A549 treated with dexamethasone at 1 μM for 4 hours (cell line): Measurements from ENCODE around the gene KCNK6. TPM values are rescaled to one million over a fixed set of nuclear protein-coding genes. Genes with fewer than 3 reads are reported as not detected.

Source experiments
- total RNA-seq: library from RNA; stranded (reverse); fragments of 200-300 nt; extraction: Qiagen RNA extraction; gene quantifications from 5 replicates; pipeline ENCODE4 v1.2.3, GENCODE V29; 2022

Gene KCNK6
- total RNA-seq, result 3.6 to 5.0 TPM (median 4.6 TPM) in 5 replicates

DNA sequence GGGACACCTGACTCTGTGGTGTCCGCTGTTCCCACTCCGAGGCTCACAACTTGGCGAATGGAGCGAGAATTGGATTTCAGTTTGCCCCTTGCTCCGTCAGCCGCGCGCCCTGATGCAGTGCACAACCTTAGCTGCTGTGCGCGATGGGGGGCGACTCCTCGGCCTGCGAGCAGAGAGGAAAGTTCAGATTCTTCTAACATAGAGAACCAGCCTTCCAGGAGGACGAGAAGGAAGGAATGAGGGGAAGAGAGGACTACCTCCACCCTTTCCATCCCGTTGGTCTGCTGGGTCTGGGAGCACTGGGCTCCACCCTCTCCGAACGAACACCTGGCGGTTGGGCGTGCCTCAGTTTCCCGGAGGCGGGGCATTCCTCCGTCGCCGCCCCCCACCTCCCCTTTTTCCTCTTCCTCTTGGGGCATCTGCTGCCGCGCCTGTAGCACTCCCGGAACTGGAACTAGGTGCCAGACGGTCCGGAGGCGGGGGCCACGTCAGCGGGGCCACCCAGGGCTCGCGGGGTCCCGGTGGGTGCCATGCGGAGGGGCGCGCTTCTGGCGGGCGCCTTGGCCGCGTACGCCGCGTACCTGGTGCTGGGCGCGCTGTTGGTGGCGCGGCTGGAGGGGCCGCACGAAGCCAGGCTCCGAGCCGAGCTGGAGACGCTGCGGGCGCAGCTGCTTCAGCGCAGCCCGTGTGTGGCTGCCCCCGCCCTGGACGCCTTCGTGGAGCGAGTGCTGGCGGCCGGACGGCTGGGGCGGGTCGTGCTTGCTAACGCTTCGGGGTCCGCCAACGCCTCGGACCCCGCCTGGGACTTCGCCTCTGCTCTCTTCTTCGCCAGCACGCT, at the start of gene KCNK6:
Gene KCNK6, plus strand, starts transcription at position 425 of the 838 bp plus-strand sequence. Its CDS starts 106 bp downstream, at position 531.

DNA sequence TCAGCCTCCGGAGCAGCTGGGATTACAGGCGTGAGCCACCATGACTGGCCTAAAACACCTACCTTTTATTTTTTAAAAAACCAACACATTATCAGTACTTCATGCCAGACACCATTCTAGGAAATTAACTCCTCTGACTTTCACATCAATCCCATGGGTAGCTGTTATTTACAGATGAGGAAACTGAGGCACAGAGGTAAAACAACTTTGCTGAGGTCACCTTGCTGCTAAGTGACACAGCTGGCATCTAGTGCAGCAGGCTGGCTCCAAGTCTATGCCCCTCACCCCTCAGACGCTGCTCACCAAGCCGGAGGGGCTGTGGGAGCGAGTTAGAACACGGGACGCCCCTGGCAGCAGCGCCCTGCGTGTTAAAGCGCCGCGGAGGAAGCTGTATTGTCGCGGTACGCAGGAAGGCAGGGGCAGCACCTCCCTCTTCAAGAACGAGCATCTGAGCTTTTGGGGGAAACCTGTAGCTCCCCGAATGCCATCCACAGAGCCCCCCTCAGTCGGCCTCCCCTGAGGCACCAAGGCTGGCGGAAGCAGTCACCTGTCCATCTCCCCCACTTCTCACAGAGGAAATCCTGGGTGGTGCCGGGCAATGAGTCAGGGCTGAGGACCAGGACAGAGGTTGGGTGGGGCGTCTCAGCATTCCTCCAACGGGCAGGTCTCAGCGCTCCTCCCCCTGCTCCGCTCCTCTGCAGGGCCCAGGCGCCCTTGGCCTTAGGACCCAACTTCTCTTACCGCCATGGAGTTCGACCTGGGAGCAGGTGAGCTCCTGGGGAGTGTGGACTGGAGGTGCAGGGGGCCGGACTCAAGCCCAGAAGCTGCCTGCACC, 15.9 kb upstream of the KCNK6 start, which contains the start of gene C19orf33:
Gene C19orf33, plus strand, starts transcription at position 735 of the 835 bp plus-strand sequence. Its CDS starts 11 bp downstream, at position 746.

GRCh38 chr19:38315657-38316476, 3.8 kb upstream of the KCNK6 start, which contains the start of gene YIF1B:
Gene YIF1B (minus strand): TSS chr19:38315947. CDS start chr19:38315917, 30 bp downstream.

GRCh38 chr19:38374332-38375097, 54.9 kb downstream of the KCNK6 start, which contains the start of gene PSMD8:
Gene PSMD8 (plus strand): TSS chr19:38374571. CDS start chr19:38374602, 31 bp downstream.

Other genes starting within 250 kb of the KCNK6 start
- 3.7 to 5.1 TPM (median 4.8 TPM) in 5 replicates for gene DPF1, start 95.6 kb upstream of the KCNK6 start, total RNA-seq
- 62.8 to 91.7 TPM (median 82.0 TPM) in 5 replicates for gene PPP1R14A, start 63.5 kb upstream of the KCNK6 start, total RNA-seq
- 246 to 303 TPM (median 282 TPM) in 5 replicates for gene SPINT2, start 55.3 kb upstream of the KCNK6 start, total RNA-seq
- 563 to 655 TPM (median 615 TPM) in 5 replicates for gene C19orf33, start 15.6 kb upstream of the KCNK6 start, total RNA-seq
- 96.8 to 131 TPM (median 122 TPM) in 5 replicates for gene YIF1B, start 3.9 kb upstream of the KCNK6 start, total RNA-seq
- 0.60 to 1.6 TPM (median 1.1 TPM) in 5 replicates for gene CATSPERG, start 16.0 kb downstream of the KCNK6 start, total RNA-seq
- gene PSMD8, start 54.7 kb downstream of the KCNK6 start, total RNA-seq, result 441 to 488 TPM (median 469 TPM) in 5 replicates
- gene GGN, start 68.2 kb downstream of the KCNK6 start, total RNA-seq, result 0.06 to 0.72 TPM (median 0.35 TPM) in 5 replicates
- gene SPRED3, start 68.9 kb downstream of the KCNK6 start, total RNA-seq, result 1.4 to 3.2 TPM (median 2.0 TPM) in 5 replicates
- 15.6 to 24.4 TPM (median 21.2 TPM) in 5 replicates for gene FAM98C, start 83.2 kb downstream of the KCNK6 start, total RNA-seq
- gene RASGRP4, start 106.4 kb downstream of the KCNK6 start, total RNA-seq, result 0.11 to 0.26 TPM (median 0.19 TPM) in 5 replicates
- 5.2 to 7.6 TPM (median 6.3 TPM) in 5 replicates for gene RYR1, start 113.8 kb downstream of the KCNK6 start, total RNA-seq